ENCODE results near the gene SHISA9.

DNA sequence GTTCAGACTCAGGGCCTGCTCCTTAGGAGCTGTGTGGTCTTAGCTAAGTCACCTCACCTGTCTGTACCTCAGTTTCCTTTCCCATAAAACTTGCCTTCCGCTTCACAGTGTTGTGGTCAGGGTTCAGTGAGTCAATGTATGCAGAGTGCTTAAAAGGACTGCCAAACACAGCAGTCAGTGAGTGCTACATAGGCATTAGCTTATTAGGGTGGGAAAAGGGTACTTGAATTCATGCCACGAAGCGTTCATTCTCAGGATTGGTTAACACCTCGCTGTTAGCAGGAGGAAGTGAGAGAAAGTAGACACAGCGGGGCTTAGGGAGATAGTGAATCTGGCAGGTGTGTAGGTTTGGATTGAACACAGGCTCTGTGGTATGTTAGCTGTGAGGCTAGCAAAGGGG, 155.2 kb downstream of the SHISA9 start:
- TF ChIP-seq, protein P1, sequence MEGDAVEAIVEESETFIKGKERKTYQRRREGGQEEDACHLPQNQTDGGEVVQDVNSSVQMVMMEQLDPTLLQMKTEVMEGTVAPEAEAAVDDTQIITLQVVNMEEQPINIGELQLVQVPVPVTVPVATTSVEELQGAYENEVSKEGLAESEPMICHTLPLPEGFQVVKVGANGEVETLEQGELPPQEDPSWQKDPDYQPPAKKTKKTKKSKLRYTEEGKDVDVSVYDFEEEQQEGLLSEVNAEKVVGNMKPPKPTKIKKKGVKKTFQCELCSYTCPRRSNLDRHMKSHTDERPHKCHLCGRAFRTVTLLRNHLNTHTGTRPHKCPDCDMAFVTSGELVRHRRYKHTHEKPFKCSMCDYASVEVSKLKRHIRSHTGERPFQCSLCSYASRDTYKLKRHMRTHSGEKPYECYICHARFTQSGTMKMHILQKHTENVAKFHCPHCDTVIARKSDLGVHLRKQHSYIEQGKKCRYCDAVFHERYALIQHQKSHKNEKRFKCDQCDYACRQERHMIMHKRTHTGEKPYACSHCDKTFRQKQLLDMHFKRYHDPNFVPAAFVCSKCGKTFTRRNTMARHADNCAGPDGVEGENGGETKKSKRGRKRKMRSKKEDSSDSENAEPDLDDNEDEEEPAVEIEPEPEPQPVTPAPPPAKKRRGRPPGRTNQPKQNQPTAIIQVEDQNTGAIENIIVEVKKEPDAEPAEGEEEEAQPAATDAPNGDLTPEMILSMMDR (conservative IDR thresholded peaks at IDR 0.05; ENCODE audit: low read length) = no peak
- no peak for TF ChIP-seq EZH2phosphoT487 (IDR thresholded peaks at IDR 0.05; ENCODE audit: borderline replicate concordance, low read depth, low read length)
